Esophagus muscularis mucosa (tissue), 3 donors: ENCODE measurements around the gene VARS1.

Source experiments
- CTCF ChIP-seq, 3 experiments: fragments of 200-600 bp in 2 of 3; fragments of 450-650 bp in 1 of 3; sonication (generic) in 2 of 3; IDR thresholded peaks; one replicate each; pipeline ENCODE4 v1.5.1; 2017 to 2019; ENCODE audit warnings: antibody characterized with exemption in 3 of 3, mild to moderate bottlenecking in 2 of 3, moderate library complexity in 1 of 3
- POLR2A ChIP-seq: fragments of 450-650 bp; IDR thresholded peaks from one replicate; pipeline ENCODE4 v1.6.1; 2017; ENCODE audit warnings: antibody characterized with exemption, moderate library complexity, mild to moderate bottlenecking, low read depth
- POLR2AphosphoS5 ChIP-seq, 2 donors: sonication (generic); formaldehyde crosslinking; IDR thresholded peaks; one replicate each; pipeline ENCODE4 v1.6.1; 2017; ENCODE audit warnings: antibody characterized with exemption in 2 of 2

- no peak for TF ChIP-seq POLR2A
- TF ChIP-seq CTCF (IDR thresholded peaks at IDR 0.05), result no peak
- TF ChIP-seq POLR2AphosphoS5 (IDR thresholded peaks at IDR 0.05), result no peak
Observed at GRCh38 chr6:31779908-31780307, 15.6 kb downstream of the VARS1 start.
